Measurements from ENCODE around the gene COX6A1.

DNA sequence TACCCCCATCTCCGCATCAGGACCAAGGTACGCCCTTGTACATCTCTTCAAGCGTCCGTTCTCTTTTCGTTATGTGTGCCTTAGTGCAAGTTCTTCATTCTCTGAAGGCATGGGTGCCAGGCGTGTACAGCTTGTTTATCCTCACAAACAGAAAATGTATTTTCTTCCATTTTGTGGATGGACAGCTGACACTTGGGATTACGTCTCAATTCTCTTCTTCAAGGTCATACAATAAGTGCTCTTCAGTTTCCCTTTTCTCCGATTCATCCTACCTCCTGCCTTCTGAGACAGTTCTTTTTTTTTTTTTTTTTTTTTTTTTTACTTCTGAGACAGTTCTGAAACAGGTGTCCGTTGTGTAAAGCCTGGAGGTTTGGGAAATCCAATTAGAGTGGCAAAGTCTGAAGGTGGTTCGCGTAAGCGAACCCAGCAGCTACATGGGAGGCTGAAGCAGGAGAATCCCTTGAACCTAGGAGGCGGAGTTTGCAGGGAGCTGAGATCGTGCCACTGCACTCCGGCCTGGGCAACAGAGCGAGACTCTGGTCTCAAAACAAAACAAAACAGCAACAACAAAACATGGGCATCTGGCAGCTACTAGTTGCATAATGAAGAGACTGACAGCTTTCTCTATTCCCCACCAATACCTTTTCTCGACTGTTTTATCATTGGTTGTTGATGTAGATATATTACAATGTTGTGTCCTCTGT lies 734 bp downstream of the COX6A1 start:
- TF ChIP-seq EZH2 (IDR thresholded peaks at IDR 0.05; ENCODE audit: insufficient read depth, low read length) = no peak
- TF ChIP-seq, protein P1, sequence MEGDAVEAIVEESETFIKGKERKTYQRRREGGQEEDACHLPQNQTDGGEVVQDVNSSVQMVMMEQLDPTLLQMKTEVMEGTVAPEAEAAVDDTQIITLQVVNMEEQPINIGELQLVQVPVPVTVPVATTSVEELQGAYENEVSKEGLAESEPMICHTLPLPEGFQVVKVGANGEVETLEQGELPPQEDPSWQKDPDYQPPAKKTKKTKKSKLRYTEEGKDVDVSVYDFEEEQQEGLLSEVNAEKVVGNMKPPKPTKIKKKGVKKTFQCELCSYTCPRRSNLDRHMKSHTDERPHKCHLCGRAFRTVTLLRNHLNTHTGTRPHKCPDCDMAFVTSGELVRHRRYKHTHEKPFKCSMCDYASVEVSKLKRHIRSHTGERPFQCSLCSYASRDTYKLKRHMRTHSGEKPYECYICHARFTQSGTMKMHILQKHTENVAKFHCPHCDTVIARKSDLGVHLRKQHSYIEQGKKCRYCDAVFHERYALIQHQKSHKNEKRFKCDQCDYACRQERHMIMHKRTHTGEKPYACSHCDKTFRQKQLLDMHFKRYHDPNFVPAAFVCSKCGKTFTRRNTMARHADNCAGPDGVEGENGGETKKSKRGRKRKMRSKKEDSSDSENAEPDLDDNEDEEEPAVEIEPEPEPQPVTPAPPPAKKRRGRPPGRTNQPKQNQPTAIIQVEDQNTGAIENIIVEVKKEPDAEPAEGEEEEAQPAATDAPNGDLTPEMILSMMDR (IDR thresholded peaks at IDR 0.05; ENCODE audit: insufficient read depth, low read depth, low read length) = no peak
